IMR-90 (cell line): ENCODE results near the gene TRAPPC2B. TPM values are rescaled to one million over a fixed set of nuclear protein-coding genes. Genes with fewer than 3 reads are reported as not detected.

ENCODE experiments used
- ATAC-seq: fragments of 200-7000 bp; cut with Tn5 transposase; 2 replicates; pipeline ENCODE4 v1.9.1; 2020; ENCODE audit warnings: low read depth, mild to moderate bottlenecking, moderate library complexity
- BruUV-seq: library from RNA; stranded (reverse); fragments of 400-500 nt; replicated peaks from 2 replicates; lab custom pipeline; 2021; lab: Mats Ljungman, UMichigan
- CTCF ChIA-PET: fragments of 300-600 bp; formaldehyde crosslinking; extraction: SDS; loops from one replicate; lab custom pipeline; 2021; ENCODE audit warnings: antibody characterized with exemption; lab: Yijun Ruan, JAX
- POLR2A ChIA-PET: fragments of 300-600 bp; sonication (Branson Sonifier 250); formaldehyde crosslinking; loops from one replicate; lab custom pipeline; 2022; ENCODE audit warnings: antibody characterized with exemption; ENCODE audit not compliant: unreplicated experiment; lab: Charles Lee
- DNase-seq: peaks from one replicate; pipeline ENCODE4 v3.0.0; 2013
- H2AFZ ChIP-seq: replicated peaks from 2 replicates; pipeline ENCODE3; 2013; ENCODE audit warnings: low read length, mild to moderate bottlenecking; ENCODE audit not compliant: poor library complexity
- H2AK5ac ChIP-seq: 2 replicates; pipeline ENCODE4 v1.6.1; 2013; ENCODE audit warnings: low read depth, low read length, inconsistent platforms
- H2AK9ac ChIP-seq: replicated peaks from 2 replicates; pipeline ENCODE3; 2013; ENCODE audit warnings: mild to moderate bottlenecking, low read depth, low read length, moderate library complexity; ENCODE audit not compliant: poor library complexity
- H2BK120ac ChIP-seq: 2 replicates; pipeline ENCODE4 v1.6.1; 2013; ENCODE audit warnings: low read depth, low read length, inconsistent platforms
- H2BK15ac ChIP-seq: 3 replicates; pipeline ENCODE4 v1.6.1; 2013; ENCODE audit warnings: low read depth, low read length, inconsistent platforms
- H2BK20ac ChIP-seq: 2 replicates; pipeline ENCODE4 v1.6.1; 2013; ENCODE audit warnings: low read depth, mild to moderate bottlenecking, inconsistent platforms, low read length, moderate library complexity
- H2BK5ac ChIP-seq: 2 replicates; pipeline ENCODE4 v1.6.1; 2013; ENCODE audit warnings: mild to moderate bottlenecking, low read depth, low read length, inconsistent platforms; ENCODE audit not compliant: poor library complexity, severe bottlenecking
- H3K14ac ChIP-seq: replicated peaks from 2 replicates; pipeline ENCODE4 v1.6.1; 2013; ENCODE audit warnings: low read depth, low read length, inconsistent platforms
- H3K18ac ChIP-seq: 2 replicates; pipeline ENCODE4 v1.6.1; 2013; ENCODE audit warnings: low read depth, low read length, control low read depth
- H3K23ac ChIP-seq: 2 replicates; pipeline ENCODE4 v1.6.1; 2013; ENCODE audit warnings: low read depth, low read length, inconsistent platforms
- H3K27ac ChIP-seq: 2 replicates; pipeline ENCODE4 v1.5.1; 2013; ENCODE audit warnings: mild to moderate bottlenecking, control low read depth, low read length; ENCODE audit not compliant: insufficient read depth
- H3K27me3 ChIP-seq: 2 replicates; pipeline ENCODE4 v1.6.1; 2013; ENCODE audit warnings: low read length; ENCODE audit not compliant: control insufficient read depth, insufficient read depth
- H3K36me3 ChIP-seq: 2 replicates; pipeline ENCODE4 v1.6.1; 2013; ENCODE audit warnings: low read length, mixed read lengths; ENCODE audit not compliant: control insufficient read depth, insufficient read depth
- H3K4ac ChIP-seq: 2 replicates; pipeline ENCODE4 v1.6.1; 2013; ENCODE audit warnings: low read depth, low read length, inconsistent platforms
- H3K4me1 ChIP-seq: 2 replicates; pipeline ENCODE4 v1.6.1; 2013; ENCODE audit warnings: low read length, mixed read lengths; ENCODE audit not compliant: control insufficient read depth, insufficient read depth
- H3K4me2 ChIP-seq: 2 replicates; pipeline ENCODE4 v1.6.1; 2013; ENCODE audit warnings: low read depth, mild to moderate bottlenecking, control low read depth, low read length, moderate library complexity
- H3K4me3 ChIP-seq: 2 replicates; pipeline ENCODE4 v1.5.1; 2013; ENCODE audit warnings: low read depth, mild to moderate bottlenecking, control low read depth, low read length, moderate library complexity; ENCODE audit not compliant: insufficient read depth
- H3K56ac ChIP-seq: 2 replicates; pipeline ENCODE4 v1.6.1; 2013; ENCODE audit warnings: low read length, inconsistent platforms; ENCODE audit not compliant: insufficient read depth; ENCODE audit errors: extremely low read depth
- H3K79me1 ChIP-seq, 2 experiments: 2 replicates each; pipeline ENCODE4 v1.6.1; 2013; ENCODE audit warnings: low read length in 2 of 2, inconsistent platforms in 1 of 2, low read depth in 1 of 2
- H3K9ac ChIP-seq: 2 replicates; pipeline ENCODE4 v1.6.1; 2013; ENCODE audit warnings: low read depth, low read length, control low read depth
- H3K9me1 ChIP-seq: 2 replicates; pipeline ENCODE4 v1.6.1; 2013; ENCODE audit warnings: low read length, inconsistent platforms; ENCODE audit not compliant: insufficient read depth
- H3K9me3 ChIP-seq: 2 replicates; pipeline ENCODE4 v1.6.1; 2013; ENCODE audit warnings: low read length; ENCODE audit not compliant: control insufficient read depth, insufficient read depth
- H4K20me1 ChIP-seq: 2 replicates; pipeline ENCODE4 v1.6.1; 2013; ENCODE audit warnings: low read length, inconsistent platforms; ENCODE audit not compliant: insufficient read depth
- H4K5ac ChIP-seq: 2 replicates; pipeline ENCODE4 v1.6.1; 2013; ENCODE audit warnings: mild to moderate bottlenecking, low read depth, low read length, control low read depth
- H4K8ac ChIP-seq, 2 experiments: 2 replicates each; pipeline ENCODE4 v1.6.1; 2013; ENCODE audit warnings: low read depth in 2 of 2, low read length in 2 of 2, control low read depth in 1 of 2, inconsistent platforms in 1 of 2
- H4K91ac ChIP-seq: 2 replicates; pipeline ENCODE4 v1.6.1; 2013; ENCODE audit warnings: low read depth, low read length, inconsistent platforms; ENCODE audit not compliant: insufficient read depth
- BHLHE40 ChIP-seq: fragments of 150-350 bp; IDR thresholded peaks from 2 replicates; pipeline ENCODE4 v1.6.1; 2016; ENCODE audit warnings: mild to moderate bottlenecking, low read depth, low read length
- CEBPB ChIP-seq: IDR thresholded peaks from 2 replicates; pipeline ENCODE4 v1.6.1; 2012; ENCODE audit warnings: low read depth, low read length, improper control_type of control experiment
- CHD1 ChIP-seq: IDR thresholded peaks from 2 replicates; pipeline ENCODE4 v1.6.1; 2012; ENCODE audit warnings: low read depth, low read length, improper control_type of control experiment
- CTCF ChIP-seq: conservative IDR thresholded peaks from 2 replicates; pipeline ENCODE4 v1.5.1; 2012; ENCODE audit warnings: mild to moderate bottlenecking, low read depth, low read length, improper control_type of control experiment
- FOS ChIP-seq: fragments of 150-350 bp; IDR thresholded peaks from 2 replicates; pipeline ENCODE4 v1.6.1; 2016; ENCODE audit warnings: low read depth, low read length
- MAFK ChIP-seq: IDR thresholded peaks from 2 replicates; pipeline ENCODE4 v1.6.1; 2012; ENCODE audit warnings: low read depth, low read length, improper control_type of control experiment
- MAZ ChIP-seq: IDR thresholded peaks from 2 replicates; pipeline ENCODE4 v1.6.1; 2012; ENCODE audit warnings: low read depth, mild to moderate bottlenecking, low read length, improper control_type of control experiment, moderate library complexity, borderline replicate concordance
- MXI1 ChIP-seq: IDR thresholded peaks from 2 replicates; pipeline ENCODE4 v1.6.1; 2012; ENCODE audit warnings: low read depth, mild to moderate bottlenecking, low read length, moderate library complexity, borderline replicate concordance
- NFE2L2 ChIP-seq: fragments of 150-350 bp; IDR thresholded peaks from 2 replicates; pipeline ENCODE4 v1.6.1; 2016; ENCODE audit warnings: low read depth, mild to moderate bottlenecking, low read length
- POLR2A ChIP-seq: IDR thresholded peaks from 2 replicates; pipeline ENCODE4 v1.6.1; 2012; ENCODE audit warnings: mild to moderate bottlenecking, low read depth, low read length
- RAD21 ChIP-seq: IDR thresholded peaks from 2 replicates; pipeline ENCODE4 v1.6.1; 2012; ENCODE audit warnings: low read length, improper control_type of control experiment
- RCOR1 ChIP-seq: IDR thresholded peaks from 2 replicates; pipeline ENCODE4 v1.6.1; 2012; ENCODE audit warnings: mild to moderate bottlenecking, low read length, improper control_type of control experiment; ENCODE audit not compliant: insufficient replicate concordance
- RFX5 ChIP-seq: IDR thresholded peaks from 2 replicates; pipeline ENCODE4 v1.8.0; 2012; ENCODE audit warnings: low read depth, mild to moderate bottlenecking, low read length, moderate library complexity
- SMC3 ChIP-seq: fragments of 150-350 bp; IDR thresholded peaks from 2 replicates; pipeline ENCODE4 v1.6.1; 2016; ENCODE audit warnings: low read depth, mild to moderate bottlenecking, antibody characterized with exemption, low read length, moderate library complexity
- USF2 ChIP-seq: fragments of 150-350 bp; IDR thresholded peaks from 2 replicates; pipeline ENCODE4 v1.6.1; 2017; ENCODE audit warnings: mild to moderate bottlenecking, antibody characterized with exemption, low read length, low read depth
- WGBS, 2 experiments: methylation state at CpG; one replicate each; pipeline versions ENCODE4 v1.1.5 to v1.1.7; 2013; ENCODE audit warnings: missing lambda C conversion rate in 2 of 2; ENCODE audit not compliant: insufficient read length in 1 of 2; ENCODE audit errors: extremely low coverage in 2 of 2; 5-methylcytosine and 5-hydroxymethylcytosine counted together
- dilution Hi-C: fragments of 300-500 bp; cut with HindIII; formaldehyde crosslinking; loops from one replicate; pipeline ENCODE4 v1.14.3; 2018; ENCODE audit warnings: low sequenced_read_pairs; ENCODE audit not compliant: unreplicated experiment
- in situ Hi-C: fragments of 300-500 bp; cut with MboI; formaldehyde crosslinking; loops from 3 replicates; pipeline ENCODE4 v1.14.3; 2019; ENCODE audit warnings: low sequenced_read_pairs, inconsistent platforms, mixed read lengths
- intact Hi-C: fragments of 100-400 bp; cut with micrococcal nuclease; formaldehyde crosslinking; loops from 2 replicates; pipeline ENCODE4 v1.10.0; 2022
- polyA plus RNA-seq, 3 experiments: library from polyadenylated mRNA; depleted of rRNA; stranded (reverse); fragments of >200 nt; gene quantifications; 2 replicates each; pipeline ENCODE4 v1.2.3, GENCODE V29; 2012; ENCODE audit warnings: low replicate concordance in 1 of 3
- total RNA-seq: library from RNA; depleted of rRNA; stranded (reverse); fragments of >200 nt; gene quantifications from 2 replicates; pipeline ENCODE4 v1.2.3, GENCODE V29; 2012
- TF ChIP-seq, protein P1 (sequence below): fragments of 150-350 bp; IDR thresholded peaks from 2 replicates; pipeline ENCODE4 v1.6.1; 2016; ENCODE audit warnings: low read depth, mild to moderate bottlenecking, low read length, moderate library complexity, borderline replicate concordance

TRAPPC2B gene
- total and polyA plus RNA-seq, 2 of the 4 experiments (the other 2 are of a cell fraction): 14.9 to 20.4 TPM

DNA sequence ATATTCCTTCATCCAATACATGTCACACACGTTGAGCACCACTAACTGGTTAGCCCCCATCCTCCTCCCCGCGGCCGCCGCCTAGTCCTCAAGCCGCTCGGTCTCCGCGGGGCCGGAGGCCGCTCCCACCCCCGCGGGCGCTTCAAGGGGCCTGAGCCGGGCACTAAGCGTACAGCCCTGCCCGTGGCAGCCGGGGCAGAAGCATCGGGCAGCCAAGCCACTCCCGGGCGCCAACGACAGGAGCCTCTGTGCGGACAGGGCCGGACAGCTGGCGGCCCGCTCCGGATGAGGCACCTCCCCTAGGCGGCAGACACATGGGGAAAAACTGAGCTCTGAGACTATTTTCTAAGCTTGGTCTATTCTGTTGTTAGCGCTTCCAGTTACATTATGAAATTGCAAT is 45.8 kb upstream of the TRAPPC2B start:
- Histone ChIP-seq H3K36me3 (0 out of 2 replicates have a peak, but pooled peaks cover under 1% of the 10 kb centered on the region), H3K18ac (no peak overlapping the region), H3K23ac (no peak overlapping the region), H2AFZ (peak overlapping the region; percentile 85), H3K27me3 (peaks cover 12% of the 10 kb centered on the region), H4K20me1 (0 out of 2 replicates have a peak, but pooled peaks cover 7% of the 10 kb centered on the region), H2BK5ac (no peak overlapping the region), H3K4me3 (peak overlapping the region; percentile 25), H3K4me1 (peaks cover 10% of the 10 kb centered on the region), H3K9me3 (no peaks in the 10 kb centered on the region), H4K8ac (no peak overlapping the region), H3K9me1 (peaks cover 12% of the 10 kb centered on the region), H3K56ac (no peak overlapping the region), H3K4ac (no peak overlapping the region), H3K79me1 (peaks cover 1 to 24% of the 10 kb centered on the region in 2 experiments; a peak in 2 of 4 replicates), H3K9ac (no peak overlapping the region), H2BK120ac (no peak overlapping the region), H4K5ac (no peak overlapping the region), H2AK5ac (no peak overlapping the region), H3K27ac (no peak overlapping the region; the same call in 1 of the 2 replicates), H3K14ac (no peak overlapping the region), H2AK9ac (no peak overlapping the region), H2BK15ac (no peak overlapping the region), H3K4me2 (peak overlapping the region; percentile 44), H4K91ac (no peak overlapping the region), H2BK20ac (no peak overlapping the region)
- POLR2A ChIA-PET: no interaction called here
- TF ChIP-seq RAD21 (no peak), MAFK (no peak), CEBPB (no peak), MAZ (no peak), CTCF (no peak), FOS (no peak), SMC3 (no peak), NFE2L2 (no peak), RCOR1 (no peak), USF2 (no peak), MXI1 (no peak), RFX5 (no peak), BHLHE40 (no peak), CHD1 (no peak), POLR2A (no peak)
- TF ChIP-seq, protein P1, sequence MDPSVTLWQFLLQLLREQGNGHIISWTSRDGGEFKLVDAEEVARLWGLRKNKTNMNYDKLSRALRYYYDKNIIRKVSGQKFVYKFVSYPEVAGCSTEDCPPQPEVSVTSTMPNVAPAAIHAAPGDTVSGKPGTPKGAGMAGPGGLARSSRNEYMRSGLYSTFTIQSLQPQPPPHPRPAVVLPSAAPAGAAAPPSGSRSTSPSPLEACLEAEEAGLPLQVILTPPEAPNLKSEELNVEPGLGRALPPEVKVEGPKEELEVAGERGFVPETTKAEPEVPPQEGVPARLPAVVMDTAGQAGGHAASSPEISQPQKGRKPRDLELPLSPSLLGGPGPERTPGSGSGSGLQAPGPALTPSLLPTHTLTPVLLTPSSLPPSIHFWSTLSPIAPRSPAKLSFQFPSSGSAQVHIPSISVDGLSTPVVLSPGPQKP: no peak
- DNase-seq: no peak
- no TSS peak for BruUV-seq
- dilution Hi-C loops (no loop called here), intact Hi-C loops (no loop called here), in situ Hi-C loops (no loop called here)
- WGBS, 2 experiments: 3% methylated on average over 11 of the region's 29 CpGs; no CpG with 5 or more reads in 1 of the 2 experiments
- ATAC-seq: peak; percentile 15; the same call in 1 of the 2 replicates
- CTCF ChIA-PET: no interaction called here
